WTC11 (cell line): ENCODE results near the gene PAM. TPM values are rescaled to one million over a fixed set of nuclear protein-coding genes. Genes with fewer than 3 reads are reported as not detected.

Experiments used
- ATAC-seq: fragments of 200-7000 bp; cut with Tn5 transposase; 2 replicates; pipeline ENCODE4 v1.10.0; 2021; ENCODE audit warnings: mild to moderate bottlenecking, moderate library complexity
- CTCF ChIA-PET: fragments of 300-600 bp; sonication (Branson Sonifier 250); formaldehyde crosslinking; loops from one replicate; lab custom pipeline; 2021; ENCODE audit warnings: antibody characterized with exemption; lab: Charles Lee
- POLR2A ChIA-PET: fragments of 350-600 bp; sonication (Branson Sonifier 250); formaldehyde crosslinking; loops from one replicate; lab custom pipeline; 2021; ENCODE audit warnings: antibody characterized with exemption; lab: Charles Lee
- DNase-seq: peaks from one replicate; pipeline ENCODE4 v3.0.0; 2021; ENCODE audit warnings: low spot score
- H3K27ac Mint-ChIP-seq: 2 replicates; pipeline ENCODE4 v1.8.0; 2021; ENCODE audit warnings: mixed read lengths
- H3K27me3 Mint-ChIP-seq: 2 replicates; pipeline ENCODE4 v1.8.0; 2021; ENCODE audit warnings: low read depth, mild to moderate bottlenecking, moderate library complexity, mixed read lengths
- H3K36me3 Mint-ChIP-seq: 2 replicates; pipeline ENCODE4 v1.8.0; 2021; ENCODE audit warnings: mixed read lengths
- H3K4me1 Mint-ChIP-seq: 2 replicates; pipeline ENCODE4 v1.8.0; 2022; ENCODE audit warnings: mixed read lengths
- H3K4me3 Mint-ChIP-seq: 2 replicates; pipeline ENCODE4 v1.8.0; 2021; ENCODE audit warnings: mild to moderate bottlenecking, moderate library complexity, mixed read lengths
- H3K9me3 Mint-ChIP-seq: 2 replicates; pipeline ENCODE4 v1.8.0; 2021; ENCODE audit warnings: mixed read lengths
- ATF2 ChIP-seq: sonication (generic); formaldehyde crosslinking; IDR thresholded peaks from 2 replicates; pipeline ENCODE4 v1.8.1; 2022; ENCODE audit warnings: low read depth, missing genetic modification reagents, borderline replicate concordance
- CBFB ChIP-seq: sonication (generic); formaldehyde crosslinking; IDR thresholded peaks from 2 replicates; pipeline ENCODE4 v1.8.1; 2022; ENCODE audit warnings: mild to moderate bottlenecking, low read depth, missing genetic modification reagents
- CREM ChIP-seq: sonication (generic); formaldehyde crosslinking; IDR thresholded peaks from 2 replicates; pipeline ENCODE4 v1.8.1; 2022; ENCODE audit warnings: mild to moderate bottlenecking, missing genetic modification reagents, moderate library complexity
- ELF4 ChIP-seq: sonication (generic); formaldehyde crosslinking; IDR thresholded peaks from 2 replicates; pipeline ENCODE4 v1.8.1; 2022; ENCODE audit warnings: low read depth, mild to moderate bottlenecking, moderate library complexity, missing genetic modification reagents
- GTF2I ChIP-seq: fragments of 250-450 bp; sonication (Bioruptor Pico); conservative IDR thresholded peaks from 2 replicates; pipeline ENCODE4 v1.4.0; 2021; ENCODE audit warnings: mild to moderate bottlenecking
- IRF1 ChIP-seq: sonication (generic); formaldehyde crosslinking; IDR thresholded peaks from 2 replicates; pipeline ENCODE4 v1.8.0; 2023; ENCODE audit warnings: missing genetic modification reagents
- NFYB ChIP-seq: sonication (generic); formaldehyde crosslinking; conservative IDR thresholded peaks from 2 replicates; pipeline ENCODE4 v1.8.0; 2022; ENCODE audit warnings: low read depth, missing genetic modification reagents
- OVOL2 ChIP-seq: fragments of 250-450 bp; sonication (Bioruptor Pico); IDR thresholded peaks from 2 replicates; pipeline ENCODE4 v1.9.0; 2021; ENCODE audit warnings: mild to moderate bottlenecking, borderline replicate concordance
- SOX15 ChIP-seq: fragments of 250-450 bp; sonication (Bioruptor Pico); IDR thresholded peaks from 2 replicates; pipeline ENCODE4 v1.9.0; 2021; ENCODE audit warnings: mild to moderate bottlenecking
- ZNF416 ChIP-seq: fragments of 250-450 bp; sonication (Bioruptor Pico); IDR thresholded peaks from 2 replicates; pipeline ENCODE4 v1.9.0; 2021; ENCODE audit warnings: mild to moderate bottlenecking, inconsistent platforms
- total RNA-seq: library from RNA; stranded (reverse); gene quantifications from 3 replicates; pipeline ENCODE4 v1.2.3, GENCODE V29; 2021
- TF ChIP-seq, protein P1 (sequence below): fragments of 250-450 bp; sonication (Bioruptor Pico); IDR thresholded peaks from 2 replicates; pipeline ENCODE4 v1.9.0; 2021; ENCODE audit warnings: mild to moderate bottlenecking, borderline replicate concordance
- TF ChIP-seq, protein P2 (sequence below): sonication (generic); formaldehyde crosslinking; IDR thresholded peaks from 2 replicates; pipeline ENCODE4 v1.8.0; 2023; ENCODE audit warnings: missing genetic modification reagents, mild to moderate bottlenecking, borderline replicate concordance
- TF ChIP-seq, protein P3 (sequence below): sonication (generic); formaldehyde crosslinking; IDR thresholded peaks from 2 replicates; pipeline ENCODE4 v1.8.1; 2023; ENCODE audit warnings: mild to moderate bottlenecking, missing genetic modification reagents

The PAM gene
- total RNA-seq, 1 experiment from 2014 or later = 52.3 TPM

DNA sequence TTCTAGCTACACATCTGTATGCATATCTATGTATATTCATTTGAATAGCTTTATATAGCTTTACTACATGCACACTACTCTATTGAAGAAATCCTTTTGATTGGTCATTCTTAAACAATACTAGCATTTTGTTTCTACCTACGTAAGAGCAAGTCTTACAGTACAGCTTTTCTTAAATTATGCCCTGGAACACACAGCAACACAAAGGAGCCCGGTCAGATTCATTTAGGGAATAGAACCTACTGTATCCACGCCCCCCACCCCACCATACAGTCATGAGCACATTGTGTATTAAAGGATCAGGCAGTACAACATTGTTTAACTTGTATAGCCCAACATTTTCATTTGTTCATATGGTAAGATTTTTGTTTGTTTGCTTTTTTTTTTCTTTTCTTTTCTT, 202.0 kb downstream of the PAM start:
- Mint-ChIP-seq H3K27me3 (no peaks in the 10 kb centered on the region), H3K36me3 (no peaks in the 10 kb centered on the region), H3K27ac (no peak overlapping the region), H3K4me3 (no peak overlapping the region), H3K9me3 (no peaks in the 10 kb centered on the region), H3K4me1 (no peaks in the 10 kb centered on the region)
- no peak for TF ChIP-seq SOX15
- no peak for TF ChIP-seq IRF1 (CRISPR knock-in tag)
- no peak for TF ChIP-seq ATF2 (CRISPR knock-in tag)
- TF ChIP-seq, protein P1, sequence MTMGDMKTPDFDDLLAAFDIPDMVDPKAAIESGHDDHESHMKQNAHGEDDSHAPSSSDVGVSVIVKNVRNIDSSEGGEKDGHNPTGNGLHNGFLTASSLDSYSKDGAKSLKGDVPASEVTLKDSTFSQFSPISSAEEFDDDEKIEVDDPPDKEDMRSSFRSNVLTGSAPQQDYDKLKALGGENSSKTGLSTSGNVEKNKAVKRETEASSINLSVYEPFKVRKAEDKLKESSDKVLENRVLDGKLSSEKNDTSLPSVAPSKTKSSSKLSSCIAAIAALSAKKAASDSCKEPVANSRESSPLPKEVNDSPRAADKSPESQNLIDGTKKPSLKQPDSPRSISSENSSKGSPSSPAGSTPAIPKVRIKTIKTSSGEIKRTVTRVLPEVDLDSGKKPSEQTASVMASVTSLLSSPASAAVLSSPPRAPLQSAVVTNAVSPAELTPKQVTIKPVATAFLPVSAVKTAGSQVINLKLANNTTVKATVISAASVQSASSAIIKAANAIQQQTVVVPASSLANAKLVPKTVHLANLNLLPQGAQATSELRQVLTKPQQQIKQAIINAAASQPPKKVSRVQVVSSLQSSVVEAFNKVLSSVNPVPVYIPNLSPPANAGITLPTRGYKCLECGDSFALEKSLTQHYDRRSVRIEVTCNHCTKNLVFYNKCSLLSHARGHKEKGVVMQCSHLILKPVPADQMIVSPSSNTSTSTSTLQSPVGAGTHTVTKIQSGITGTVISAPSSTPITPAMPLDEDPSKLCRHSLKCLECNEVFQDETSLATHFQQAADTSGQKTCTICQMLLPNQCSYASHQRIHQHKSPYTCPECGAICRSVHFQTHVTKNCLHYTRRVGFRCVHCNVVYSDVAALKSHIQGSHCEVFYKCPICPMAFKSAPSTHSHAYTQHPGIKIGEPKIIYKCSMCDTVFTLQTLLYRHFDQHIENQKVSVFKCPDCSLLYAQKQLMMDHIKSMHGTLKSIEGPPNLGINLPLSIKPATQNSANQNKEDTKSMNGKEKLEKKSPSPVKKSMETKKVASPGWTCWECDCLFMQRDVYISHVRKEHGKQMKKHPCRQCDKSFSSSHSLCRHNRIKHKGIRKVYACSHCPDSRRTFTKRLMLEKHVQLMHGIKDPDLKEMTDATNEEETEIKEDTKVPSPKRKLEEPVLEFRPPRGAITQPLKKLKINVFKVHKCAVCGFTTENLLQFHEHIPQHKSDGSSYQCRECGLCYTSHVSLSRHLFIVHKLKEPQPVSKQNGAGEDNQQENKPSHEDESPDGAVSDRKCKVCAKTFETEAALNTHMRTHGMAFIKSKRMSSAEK (CRISPR knock-in tag) = no peak
- no peak for TF ChIP-seq GTF2I (CRISPR knock-in tag)
- TF ChIP-seq ELF4 (CRISPR knock-in tag) = no peak
- TF ChIP-seq CREM (CRISPR knock-in tag) = no peak
- TF ChIP-seq CBFB (CRISPR knock-in tag) = no peak
- TF ChIP-seq, protein P2, sequence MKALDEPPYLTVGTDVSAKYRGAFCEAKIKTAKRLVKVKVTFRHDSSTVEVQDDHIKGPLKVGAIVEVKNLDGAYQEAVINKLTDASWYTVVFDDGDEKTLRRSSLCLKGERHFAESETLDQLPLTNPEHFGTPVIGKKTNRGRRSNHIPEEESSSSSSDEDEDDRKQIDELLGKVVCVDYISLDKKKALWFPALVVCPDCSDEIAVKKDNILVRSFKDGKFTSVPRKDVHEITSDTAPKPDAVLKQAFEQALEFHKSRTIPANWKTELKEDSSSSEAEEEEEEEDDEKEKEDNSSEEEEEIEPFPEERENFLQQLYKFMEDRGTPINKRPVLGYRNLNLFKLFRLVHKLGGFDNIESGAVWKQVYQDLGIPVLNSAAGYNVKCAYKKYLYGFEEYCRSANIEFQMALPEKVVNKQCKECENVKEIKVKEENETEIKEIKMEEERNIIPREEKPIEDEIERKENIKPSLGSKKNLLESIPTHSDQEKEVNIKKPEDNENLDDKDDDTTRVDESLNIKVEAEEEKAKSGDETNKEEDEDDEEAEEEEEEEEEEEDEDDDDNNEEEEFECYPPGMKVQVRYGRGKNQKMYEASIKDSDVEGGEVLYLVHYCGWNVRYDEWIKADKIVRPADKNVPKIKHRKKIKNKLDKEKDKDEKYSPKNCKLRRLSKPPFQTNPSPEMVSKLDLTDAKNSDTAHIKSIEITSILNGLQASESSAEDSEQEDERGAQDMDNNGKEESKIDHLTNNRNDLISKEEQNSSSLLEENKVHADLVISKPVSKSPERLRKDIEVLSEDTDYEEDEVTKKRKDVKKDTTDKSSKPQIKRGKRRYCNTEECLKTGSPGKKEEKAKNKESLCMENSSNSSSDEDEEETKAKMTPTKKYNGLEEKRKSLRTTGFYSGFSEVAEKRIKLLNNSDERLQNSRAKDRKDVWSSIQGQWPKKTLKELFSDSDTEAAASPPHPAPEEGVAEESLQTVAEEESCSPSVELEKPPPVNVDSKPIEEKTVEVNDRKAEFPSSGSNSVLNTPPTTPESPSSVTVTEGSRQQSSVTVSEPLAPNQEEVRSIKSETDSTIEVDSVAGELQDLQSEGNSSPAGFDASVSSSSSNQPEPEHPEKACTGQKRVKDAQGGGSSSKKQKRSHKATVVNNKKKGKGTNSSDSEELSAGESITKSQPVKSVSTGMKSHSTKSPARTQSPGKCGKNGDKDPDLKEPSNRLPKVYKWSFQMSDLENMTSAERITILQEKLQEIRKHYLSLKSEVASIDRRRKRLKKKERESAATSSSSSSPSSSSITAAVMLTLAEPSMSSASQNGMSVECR (CRISPR knock-in tag) = no peak
- TF ChIP-seq OVOL2 (CRISPR knock-in tag) = no peak
- ATAC-seq = no peak
- ChIA-PET POLR2A (no interaction called here), CTCF (no interaction called here)
- DNase-seq = no peak

GRCh38 chr5:102958481-102959011, 203.4 kb downstream of the PAM start:
- H3K27ac Mint-ChIP-seq = no peak overlapping the region
- no peaks in the 10 kb centered on the region for H3K27me3 Mint-ChIP-seq
- CTCF ChIA-PET = no interaction called here
- H3K36me3 Mint-ChIP-seq = no peaks in the 10 kb centered on the region
- ATAC-seq (no peak), DNase-seq (no peak)
- POLR2A ChIA-PET = no interaction called here
- H3K4me3 Mint-ChIP-seq = no peak overlapping the region
- H3K4me1 Mint-ChIP-seq = no peaks in the 10 kb centered on the region
- H3K9me3 Mint-ChIP-seq = no peaks in the 10 kb centered on the region
- TF ChIP-seq NFYB (CRISPR knock-in tag) (no peak), CBFB (CRISPR knock-in tag) (no peak), ZNF416 (no peak)
- TF ChIP-seq, protein P3, sequence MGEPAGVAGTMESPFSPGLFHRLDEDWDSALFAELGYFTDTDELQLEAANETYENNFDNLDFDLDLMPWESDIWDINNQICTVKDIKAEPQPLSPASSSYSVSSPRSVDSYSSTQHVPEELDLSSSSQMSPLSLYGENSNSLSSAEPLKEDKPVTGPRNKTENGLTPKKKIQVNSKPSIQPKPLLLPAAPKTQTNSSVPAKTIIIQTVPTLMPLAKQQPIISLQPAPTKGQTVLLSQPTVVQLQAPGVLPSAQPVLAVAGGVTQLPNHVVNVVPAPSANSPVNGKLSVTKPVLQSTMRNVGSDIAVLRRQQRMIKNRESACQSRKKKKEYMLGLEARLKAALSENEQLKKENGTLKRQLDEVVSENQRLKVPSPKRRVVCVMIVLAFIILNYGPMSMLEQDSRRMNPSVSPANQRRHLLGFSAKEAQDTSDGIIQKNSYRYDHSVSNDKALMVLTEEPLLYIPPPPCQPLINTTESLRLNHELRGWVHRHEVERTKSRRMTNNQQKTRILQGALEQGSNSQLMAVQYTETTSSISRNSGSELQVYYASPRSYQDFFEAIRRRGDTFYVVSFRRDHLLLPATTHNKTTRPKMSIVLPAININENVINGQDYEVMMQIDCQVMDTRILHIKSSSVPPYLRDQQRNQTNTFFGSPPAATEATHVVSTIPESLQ = no peak
- TF ChIP-seq, protein P2 (CRISPR knock-in tag) = no peak
